GM19099 (cell line): ENCODE data around the gene SCYGR1.

Experiments used
- POLR2A ChIP-seq: IDR thresholded peaks from 3 replicates; pipeline ENCODE4 v1.6.1; 2011; ENCODE audit warnings: low read depth; ENCODE audit not compliant: insufficient read length; ENCODE audit errors: extremely low read depth

The SCYGR1 gene

GRCh38 chr2:227366769-227367426, 20.9 kb downstream of the SCYGR1 start:
- no peak for TF ChIP-seq POLR2A

DNA sequence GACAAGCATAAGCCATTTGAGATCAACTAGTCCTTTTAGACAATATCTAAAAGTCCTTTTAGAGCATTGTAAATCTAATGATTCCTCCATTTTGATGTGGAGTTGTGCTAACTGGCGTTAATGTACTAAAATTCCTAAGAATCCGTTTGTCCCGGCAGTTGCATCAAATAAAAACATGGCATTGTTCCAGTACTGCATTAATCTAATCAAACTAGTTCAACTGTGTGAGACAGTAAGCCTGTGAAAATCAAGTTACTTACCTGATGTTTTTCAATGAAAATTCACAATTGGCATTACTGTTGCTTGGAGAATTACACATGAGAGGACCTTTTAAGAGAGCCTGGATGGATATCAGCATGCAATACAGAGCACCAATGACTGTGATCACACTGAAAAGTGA, 21.9 kb downstream of the SCYGR1 start:
- no peak for TF ChIP-seq POLR2A

GRCh38 chr2:227363756-227364155, 24.0 kb downstream of the SCYGR1 start:
- no peak for TF ChIP-seq POLR2A

DNA sequence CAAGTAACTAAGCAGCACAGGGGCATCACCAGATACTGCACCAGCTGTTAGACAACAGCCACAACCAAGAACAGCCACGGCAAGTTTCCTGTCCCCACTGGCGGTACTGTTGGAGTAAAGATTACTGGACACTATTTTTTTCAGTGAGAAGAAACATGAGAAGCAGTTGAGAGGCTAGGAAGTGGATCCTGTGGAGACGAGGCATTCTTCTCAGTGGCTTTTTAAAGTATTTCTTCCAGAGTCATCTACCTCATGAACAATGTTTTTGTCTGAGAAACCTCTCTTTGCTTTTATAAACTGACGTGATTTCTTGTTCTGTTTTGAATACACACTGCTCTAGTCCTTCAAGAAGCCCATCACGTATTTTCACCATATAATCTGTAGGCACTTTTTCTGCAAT, 27.4 kb downstream of the SCYGR1 start:
- TF ChIP-seq POLR2A = no peak

GRCh38 chr2:227351639-227352038, 36.1 kb downstream of the SCYGR1 start:
- no peak for TF ChIP-seq POLR2A

GRCh38 chr2:227349989-227350612, 37.6 kb downstream of the SCYGR1 start:
- TF ChIP-seq POLR2A = no peak

GRCh38 chr2:227348324-227348723, 39.4 kb downstream of the SCYGR1 start:
- TF ChIP-seq POLR2A = no peak

- TF ChIP-seq POLR2A = no peak
Measured at GRCh38 chr2:227347117-227347516, 40.6 kb downstream of the SCYGR1 start.

- TF ChIP-seq POLR2A = no peak
Measured at GRCh38 chr2:227344231-227344630, 43.5 kb downstream of the SCYGR1 start.

DNA sequence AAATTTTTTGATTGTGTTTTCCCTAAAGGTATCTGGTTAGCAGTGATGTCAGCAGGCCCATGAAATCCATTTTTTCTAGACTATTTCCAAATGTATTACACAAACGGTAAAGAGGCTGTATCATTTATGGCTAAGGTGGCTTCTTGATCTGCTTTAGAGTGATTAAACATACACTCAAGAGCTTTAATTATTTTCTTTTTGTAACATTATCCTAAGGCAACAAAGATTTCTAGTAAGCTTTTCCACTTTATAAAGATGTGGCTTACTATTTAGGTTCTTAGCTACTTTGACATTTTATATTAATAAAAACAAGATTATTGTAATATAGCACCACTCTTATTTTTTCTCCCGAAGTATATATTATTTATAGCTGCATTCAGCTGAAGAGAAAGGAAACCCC, 46.2 kb downstream of the SCYGR1 start:
- no peak for TF ChIP-seq POLR2A

- no peak for TF ChIP-seq POLR2A
Measured at GRCh38 chr2:227340106-227340505, 47.6 kb downstream of the SCYGR1 start.

DNA sequence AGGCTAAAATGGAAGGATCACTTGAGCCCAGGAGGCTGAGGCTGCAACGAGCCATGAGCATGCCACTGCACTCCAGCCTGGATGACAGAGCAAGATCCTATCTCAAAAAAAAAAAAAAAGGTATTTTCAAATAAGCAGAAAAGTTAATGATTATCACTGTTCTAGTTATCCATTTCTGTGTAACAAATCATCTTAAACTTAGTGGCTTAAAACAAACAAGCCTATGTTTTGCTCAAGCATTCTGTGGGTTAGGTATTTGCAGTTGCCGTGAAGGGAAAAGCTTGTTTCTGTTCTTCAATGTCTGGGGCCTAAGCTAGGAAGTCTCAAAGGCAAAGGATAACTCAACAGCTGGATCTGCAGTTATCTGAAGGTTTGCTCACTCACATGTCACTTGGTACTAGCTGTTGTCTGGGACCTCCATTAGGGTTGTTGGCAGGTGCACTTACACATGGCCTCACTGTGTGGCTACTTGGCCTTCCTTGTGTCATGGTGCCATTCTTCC, 48.6 kb downstream of the SCYGR1 start:
- no peak for TF ChIP-seq POLR2A
